Endothelial cell of umbilical vein (primary cell): Measurements from ENCODE around the gene ZNF398. TPM values are rescaled to one million over a fixed set of nuclear protein-coding genes. Genes with fewer than 3 reads are reported as not detected.

Experiments used
- BruUV-seq: library from RNA; stranded (reverse); fragments of 400-500 nt; replicated peaks from 2 replicates; lab custom pipeline; 2021; lab: Mats Ljungman, UMichigan
- CTCF ChIA-PET: fragments of 300-600, 350-600 bp; sonication (Branson Sonifier 250); formaldehyde crosslinking; loops from one replicate; lab custom pipeline; 2021; ENCODE audit warnings: antibody characterized with exemption, inconsistent platforms; lab: Charles Lee
- POLR2A ChIA-PET: fragments of 300-600, 350-600 bp; sonication (Branson Sonifier 250); formaldehyde crosslinking; loops from one replicate; lab custom pipeline; 2021; ENCODE audit warnings: antibody characterized with exemption, inconsistent platforms; lab: Charles Lee
- DNase-seq: peaks from one replicate; pipeline ENCODE4 v3.0.0-alpha.2; 2011; ENCODE audit warnings: low read depth, low spot score
- FAIRE-seq: peaks from 2 replicates; lab custom pipeline; 2011; peaks lifted over from hg19 to GRCh38; lab: Jason Lieb, UNC
- H2AFZ ChIP-seq: 2 replicates; pipeline ENCODE4 v1.6.0; 2012; ENCODE audit warnings: low read depth, low read length, control low read depth, inconsistent platforms
- H3K27ac ChIP-seq: 2 replicates; pipeline ENCODE4 v1.5.1; 2011; ENCODE audit warnings: low read depth, mild to moderate bottlenecking, control low read depth, low read length, moderate library complexity; ENCODE audit not compliant: insufficient read depth
- H3K27me3 ChIP-seq, 2 experiments: 2 replicates each; pipeline versions ENCODE4 v1.6.0 to v1.6.1; 2011; ENCODE audit warnings: low read length in 2 of 2, mixed read lengths in 1 of 2; ENCODE audit not compliant: control insufficient read depth in 2 of 2, insufficient read depth in 2 of 2
- H3K36me3 ChIP-seq, 2 experiments: 2 replicates in 1 of 2; 3 replicates in 1 of 2; pipeline ENCODE4 v1.5.1; 2011; ENCODE audit warnings: low read length in 2 of 2, mild to moderate bottlenecking in 1 of 2, moderate library complexity in 1 of 2; ENCODE audit not compliant: control insufficient read depth in 2 of 2, insufficient read depth in 2 of 2; ENCODE audit errors: extremely low read depth in 1 of 2
- H3K4me1 ChIP-seq: 3 replicates; pipeline ENCODE4 v1.5.1; 2011; ENCODE audit warnings: mild to moderate bottlenecking, low read length; ENCODE audit not compliant: control insufficient read depth, insufficient read depth; ENCODE audit errors: extremely low read depth
- H3K4me2 ChIP-seq: 2 replicates; pipeline ENCODE4 v1.6.1; 2011; ENCODE audit warnings: low read length, control low read depth, mixed read lengths; ENCODE audit not compliant: insufficient read depth
- H3K4me3 ChIP-seq, 3 experiments: fragments of 200-600 bp in 1 of 3; sonication (generic), shearing (Covaris generic) in 1 of 3; replicated peaks in 1 of 3; 2 replicates each; pipeline ENCODE4 v1.5.1; 2011 to 2016; ENCODE audit warnings: control low read depth in 3 of 3, low read length in 3 of 3, mild to moderate bottlenecking in 2 of 3, inconsistent platforms in 1 of 3, low read depth in 1 of 3, moderate library complexity in 1 of 3; ENCODE audit not compliant: insufficient read depth in 1 of 3
- H3K79me2 ChIP-seq: 2 replicates; pipeline ENCODE4 v1.6.0; 2012; ENCODE audit warnings: low read length, inconsistent platforms; ENCODE audit not compliant: control insufficient read depth, insufficient read depth
- H3K9ac ChIP-seq: replicated peaks from 2 replicates; pipeline ENCODE3; 2011; ENCODE audit warnings: low read length, control low read depth; ENCODE audit not compliant: insufficient read depth; ENCODE audit errors: extremely low read depth
- H3K9me1 ChIP-seq: replicated peaks from 3 replicates; pipeline ENCODE4 v1.6.0; 2011; ENCODE audit warnings: mild to moderate bottlenecking, low read length; ENCODE audit not compliant: control insufficient read depth, insufficient read depth; ENCODE audit errors: extremely low read depth
- H3K9me3 ChIP-seq: replicated peaks from 2 replicates; pipeline ENCODE4 v1.5.1; 2012; ENCODE audit warnings: low read length, inconsistent platforms; ENCODE audit not compliant: control insufficient read depth, insufficient read depth
- H4K20me1 ChIP-seq: replicated peaks from 2 replicates; pipeline ENCODE3; 2011; ENCODE audit warnings: mild to moderate bottlenecking, low read length; ENCODE audit not compliant: control insufficient read depth, insufficient read depth; ENCODE audit errors: extremely low read depth
- CTCF ChIP-seq, 2 donors: IDR thresholded peaks; 1 replicate in 1 of 2; 2 replicates in 1 of 2; pipeline ENCODE4 v1.5.1; 2011; ENCODE audit warnings: low read length in 2 of 2, mild to moderate bottlenecking in 2 of 2, moderate library complexity in 2 of 2, control low read depth in 1 of 2, inconsistent platforms in 1 of 2, low read depth in 1 of 2; ENCODE audit not compliant: insufficient read depth in 1 of 2; ENCODE audit errors: extremely low read depth in 1 of 2
- EZH2 ChIP-seq: IDR thresholded peaks from 2 replicates; pipeline ENCODE4 v1.6.1; 2012; ENCODE audit warnings: borderline replicate concordance, low read depth, mild to moderate bottlenecking, moderate library complexity, low read length, inconsistent platforms; ENCODE audit not compliant: severe bottlenecking
- FOS ChIP-seq: IDR thresholded peaks from 2 replicates; pipeline ENCODE4 v1.6.1; 2011; ENCODE audit warnings: mild to moderate bottlenecking, low read length, moderate library complexity, borderline replicate concordance; ENCODE audit not compliant: insufficient read depth
- GATA2 ChIP-seq: IDR thresholded peaks from 2 replicates; pipeline ENCODE4 v1.7.0; 2011; ENCODE audit warnings: low read depth, mild to moderate bottlenecking, moderate library complexity, mixed read lengths, low read length; ENCODE audit not compliant: insufficient read length, insufficient read depth
- JUN ChIP-seq: IDR thresholded peaks from 2 replicates; pipeline ENCODE4 v1.6.1; 2011; ENCODE audit warnings: borderline replicate concordance, low read depth; ENCODE audit not compliant: insufficient read length, insufficient read depth
- MAX ChIP-seq: IDR thresholded peaks from 2 replicates; pipeline ENCODE4 v1.6.1; 2011; ENCODE audit not compliant: insufficient read depth, insufficient read length
- MYC ChIP-seq: IDR thresholded peaks from one replicate; pipeline ENCODE4 v1.6.1; 2011; ENCODE audit warnings: mild to moderate bottlenecking, low read depth, low read length
- POLR2A ChIP-seq: IDR thresholded peaks from 2 replicates; pipeline ENCODE4 v1.6.1; 2012; ENCODE audit warnings: low read depth, mild to moderate bottlenecking, control low read depth, low read length
- POLR2AphosphoS5 ChIP-seq: IDR thresholded peaks from 2 replicates; pipeline ENCODE4 v1.6.1; 2012; ENCODE audit warnings: low read depth, mild to moderate bottlenecking, control low read depth, low read length, moderate library complexity; ENCODE audit not compliant: insufficient read depth
- dilution Hi-C: fragments of 300-500 bp; cut with MboI; formaldehyde crosslinking; loops from one replicate; pipeline ENCODE4 v1.15.0; 2019; ENCODE audit warnings: low sequenced_read_pairs; ENCODE audit not compliant: extremely low pct_ligation_motif_present
- intact Hi-C: fragments of 100-400 bp; cut with micrococcal nuclease; formaldehyde crosslinking; loops from one replicate; pipeline ENCODE4 v1.10.0; 2022
- polyA plus RNA-seq, 4 experiments: library from polyadenylated mRNA; depleted of rRNA in 3 of 4; stranded (reverse) in 3 of 4; unstranded in 1 of 4; fragments of >200 nt; gene quantifications; 2 replicates each; pipeline versions ENCODE4 v1.2.1 to v1.2.3, GENCODE V29; 2011 to 2012; ENCODE audit warnings: missing spikeins in 1 of 4
- total RNA-seq: library from RNA; stranded (reverse); gene quantifications from 2 replicates; pipeline ENCODE4 v1.2.3, GENCODE V29; 2021

The ZNF398 gene
- total and polyA plus RNA-seq, 2 donors (not counting 3 experiments of a cell fraction or from before 2014, with no cell fraction given): 7.5 to 10.6 TPM

DNA sequence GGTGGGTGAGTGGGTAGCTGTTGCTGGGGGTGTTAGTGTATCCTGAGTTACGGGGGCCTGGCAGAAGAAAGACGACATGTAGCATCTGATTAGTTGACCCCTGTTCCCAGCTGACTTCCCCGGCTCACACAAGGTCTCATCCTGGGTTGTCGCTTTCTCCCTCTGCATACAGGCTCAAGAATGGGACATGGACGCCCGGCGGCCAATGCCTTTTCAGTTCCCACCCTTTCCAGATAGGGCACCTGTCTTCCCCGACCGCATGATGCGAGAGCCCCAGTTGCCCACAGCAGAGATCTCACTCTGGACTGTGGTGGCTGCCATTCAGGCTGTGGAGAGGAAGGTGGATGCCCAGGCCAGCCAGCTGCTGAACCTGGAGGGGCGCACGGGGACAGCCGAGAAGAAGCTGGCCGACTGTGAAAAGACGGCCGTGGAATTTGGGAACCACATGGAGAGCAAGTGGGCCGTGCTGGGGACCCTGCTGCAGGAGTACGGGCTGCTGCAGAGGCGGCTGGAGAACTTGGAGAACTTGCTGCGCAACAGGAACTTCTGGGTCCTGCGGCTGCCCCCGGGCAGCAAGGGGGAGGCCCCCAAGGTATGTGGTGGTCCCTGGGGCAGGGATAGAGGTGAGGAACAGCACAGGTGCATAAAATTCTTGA lies 51.0 kb downstream of the ZNF398 start:
- ChIA-PET POLR2A (no interaction called here), CTCF (no interaction called here)
- Histone ChIP-seq H3K4me2 (no peak overlapping the region), H3K4me3 (no peak overlapping the region), H4K20me1 (no peaks in the 10 kb centered on the region), H3K27ac (no peak overlapping the region), H3K79me2 (peaks cover 53% of the 10 kb centered on the region), H3K9me3 (no peaks in the 10 kb centered on the region), H3K27me3 (no peaks in the 10 kb centered on the region), H3K4me1 (peaks cover 25% of the 10 kb centered on the region), H3K9me1 (no peaks in the 10 kb centered on the region), H2AFZ (no peak overlapping the region), H3K36me3 (peaks cover 8 to 29% of the 10 kb centered on the region in 2 experiments), H3K9ac (no peak overlapping the region)
- intact Hi-C loops (loop anchor here (10.0 kb wide), 1 partner anchor 427 kb away; no protein-coding TSS in a partner anchor), dilution Hi-C loops (no loop called here)
- FAIRE-seq: no peak
- TF ChIP-seq FOS: no peak
- no peak for TF ChIP-seq POLR2A
- no peak for TF ChIP-seq CTCF (IDR thresholded peaks at IDR 0.05; ENCODE audit: extremely low read depth in 1 of 2, insufficient read depth in 1 of 2, low read depth in 1 of 2, low read length in 2 of 2)
- TF ChIP-seq MAX: no peak
- TF ChIP-seq JUN: no peak
- no peak for TF ChIP-seq GATA2
- TF ChIP-seq MYC: no peak
- TF ChIP-seq POLR2AphosphoS5: no peak
- no peak for TF ChIP-seq EZH2
- DNase-seq: no peak
- BruUV-seq: no TSS peak
